IMR-90 (cell line): Measurements from ENCODE around the gene MERTK. TPM values are rescaled to one million over a fixed set of nuclear protein-coding genes. Genes with fewer than 3 reads are reported as not detected.

ENCODE experiments used
- ATAC-seq: fragments of 200-7000 bp; cut with Tn5 transposase; 2 replicates; pipeline ENCODE4 v1.9.1; 2020; ENCODE audit warnings: low read depth, mild to moderate bottlenecking, moderate library complexity
- BruUV-seq: library from RNA; stranded (reverse); fragments of 400-500 nt; replicated peaks from 2 replicates; lab custom pipeline; 2021; lab: Mats Ljungman, UMichigan
- CTCF ChIA-PET: fragments of 300-600 bp; formaldehyde crosslinking; extraction: SDS; loops from one replicate; lab custom pipeline; 2021; ENCODE audit warnings: antibody characterized with exemption; lab: Yijun Ruan, JAX
- POLR2A ChIA-PET: fragments of 300-600 bp; sonication (Branson Sonifier 250); formaldehyde crosslinking; loops from one replicate; lab custom pipeline; 2022; ENCODE audit warnings: antibody characterized with exemption; ENCODE audit not compliant: unreplicated experiment; lab: Charles Lee
- DNase-seq: peaks from one replicate; pipeline ENCODE4 v3.0.0; 2013
- H2AFZ ChIP-seq: replicated peaks from 2 replicates; pipeline ENCODE3; 2013; ENCODE audit warnings: low read length, mild to moderate bottlenecking; ENCODE audit not compliant: poor library complexity
- H2AK5ac ChIP-seq: 2 replicates; pipeline ENCODE4 v1.6.1; 2013; ENCODE audit warnings: low read depth, low read length, inconsistent platforms
- H2AK9ac ChIP-seq: replicated peaks from 2 replicates; pipeline ENCODE3; 2013; ENCODE audit warnings: mild to moderate bottlenecking, low read depth, low read length, moderate library complexity; ENCODE audit not compliant: poor library complexity
- H2BK120ac ChIP-seq: 2 replicates; pipeline ENCODE4 v1.6.1; 2013; ENCODE audit warnings: low read depth, low read length, inconsistent platforms
- H2BK15ac ChIP-seq: 3 replicates; pipeline ENCODE4 v1.6.1; 2013; ENCODE audit warnings: low read depth, low read length, inconsistent platforms
- H2BK20ac ChIP-seq: 2 replicates; pipeline ENCODE4 v1.6.1; 2013; ENCODE audit warnings: low read depth, mild to moderate bottlenecking, inconsistent platforms, low read length, moderate library complexity
- H2BK5ac ChIP-seq: 2 replicates; pipeline ENCODE4 v1.6.1; 2013; ENCODE audit warnings: mild to moderate bottlenecking, low read depth, low read length, inconsistent platforms; ENCODE audit not compliant: poor library complexity, severe bottlenecking
- H3K14ac ChIP-seq: replicated peaks from 2 replicates; pipeline ENCODE4 v1.6.1; 2013; ENCODE audit warnings: low read depth, low read length, inconsistent platforms
- H3K18ac ChIP-seq: 2 replicates; pipeline ENCODE4 v1.6.1; 2013; ENCODE audit warnings: low read depth, low read length, control low read depth
- H3K23ac ChIP-seq: 2 replicates; pipeline ENCODE4 v1.6.1; 2013; ENCODE audit warnings: low read depth, low read length, inconsistent platforms
- H3K27ac ChIP-seq: 2 replicates; pipeline ENCODE4 v1.5.1; 2013; ENCODE audit warnings: mild to moderate bottlenecking, control low read depth, low read length; ENCODE audit not compliant: insufficient read depth
- H3K27me3 ChIP-seq: 2 replicates; pipeline ENCODE4 v1.6.1; 2013; ENCODE audit warnings: low read length; ENCODE audit not compliant: control insufficient read depth, insufficient read depth
- H3K36me3 ChIP-seq: 2 replicates; pipeline ENCODE4 v1.6.1; 2013; ENCODE audit warnings: low read length, mixed read lengths; ENCODE audit not compliant: control insufficient read depth, insufficient read depth
- H3K4ac ChIP-seq: 2 replicates; pipeline ENCODE4 v1.6.1; 2013; ENCODE audit warnings: low read depth, low read length, inconsistent platforms
- H3K4me1 ChIP-seq: 2 replicates; pipeline ENCODE4 v1.6.1; 2013; ENCODE audit warnings: low read length, mixed read lengths; ENCODE audit not compliant: control insufficient read depth, insufficient read depth
- H3K4me2 ChIP-seq: 2 replicates; pipeline ENCODE4 v1.6.1; 2013; ENCODE audit warnings: low read depth, mild to moderate bottlenecking, control low read depth, low read length, moderate library complexity
- H3K4me3 ChIP-seq: 2 replicates; pipeline ENCODE4 v1.5.1; 2013; ENCODE audit warnings: low read depth, mild to moderate bottlenecking, control low read depth, low read length, moderate library complexity; ENCODE audit not compliant: insufficient read depth
- H3K56ac ChIP-seq: 2 replicates; pipeline ENCODE4 v1.6.1; 2013; ENCODE audit warnings: low read length, inconsistent platforms; ENCODE audit not compliant: insufficient read depth; ENCODE audit errors: extremely low read depth
- H3K79me1 ChIP-seq, 2 experiments: 2 replicates each; pipeline ENCODE4 v1.6.1; 2013; ENCODE audit warnings: low read length in 2 of 2, inconsistent platforms in 1 of 2, low read depth in 1 of 2
- H3K9ac ChIP-seq: 2 replicates; pipeline ENCODE4 v1.6.1; 2013; ENCODE audit warnings: low read depth, low read length, control low read depth
- H3K9me1 ChIP-seq: 2 replicates; pipeline ENCODE4 v1.6.1; 2013; ENCODE audit warnings: low read length, inconsistent platforms; ENCODE audit not compliant: insufficient read depth
- H3K9me3 ChIP-seq: 2 replicates; pipeline ENCODE4 v1.6.1; 2013; ENCODE audit warnings: low read length; ENCODE audit not compliant: control insufficient read depth, insufficient read depth
- H4K20me1 ChIP-seq: 2 replicates; pipeline ENCODE4 v1.6.1; 2013; ENCODE audit warnings: low read length, inconsistent platforms; ENCODE audit not compliant: insufficient read depth
- H4K5ac ChIP-seq: 2 replicates; pipeline ENCODE4 v1.6.1; 2013; ENCODE audit warnings: mild to moderate bottlenecking, low read depth, low read length, control low read depth
- H4K8ac ChIP-seq, 2 experiments: 2 replicates each; pipeline ENCODE4 v1.6.1; 2013; ENCODE audit warnings: low read depth in 2 of 2, low read length in 2 of 2, control low read depth in 1 of 2, inconsistent platforms in 1 of 2
- H4K91ac ChIP-seq: 2 replicates; pipeline ENCODE4 v1.6.1; 2013; ENCODE audit warnings: low read depth, low read length, inconsistent platforms; ENCODE audit not compliant: insufficient read depth
- BHLHE40 ChIP-seq: fragments of 150-350 bp; IDR thresholded peaks from 2 replicates; pipeline ENCODE4 v1.6.1; 2016; ENCODE audit warnings: mild to moderate bottlenecking, low read depth, low read length
- CEBPB ChIP-seq: IDR thresholded peaks from 2 replicates; pipeline ENCODE4 v1.6.1; 2012; ENCODE audit warnings: low read depth, low read length, improper control_type of control experiment
- CHD1 ChIP-seq: IDR thresholded peaks from 2 replicates; pipeline ENCODE4 v1.6.1; 2012; ENCODE audit warnings: low read depth, low read length, improper control_type of control experiment
- FOS ChIP-seq: fragments of 150-350 bp; IDR thresholded peaks from 2 replicates; pipeline ENCODE4 v1.6.1; 2016; ENCODE audit warnings: low read depth, low read length
- MAFK ChIP-seq: IDR thresholded peaks from 2 replicates; pipeline ENCODE4 v1.6.1; 2012; ENCODE audit warnings: low read depth, low read length, improper control_type of control experiment
- MAZ ChIP-seq: IDR thresholded peaks from 2 replicates; pipeline ENCODE4 v1.6.1; 2012; ENCODE audit warnings: low read depth, mild to moderate bottlenecking, low read length, improper control_type of control experiment, moderate library complexity, borderline replicate concordance
- MXI1 ChIP-seq: IDR thresholded peaks from 2 replicates; pipeline ENCODE4 v1.6.1; 2012; ENCODE audit warnings: low read depth, mild to moderate bottlenecking, low read length, moderate library complexity, borderline replicate concordance
- NFE2L2 ChIP-seq: fragments of 150-350 bp; IDR thresholded peaks from 2 replicates; pipeline ENCODE4 v1.6.1; 2016; ENCODE audit warnings: low read depth, mild to moderate bottlenecking, low read length
- POLR2A ChIP-seq: IDR thresholded peaks from 2 replicates; pipeline ENCODE4 v1.6.1; 2012; ENCODE audit warnings: mild to moderate bottlenecking, low read depth, low read length
- RAD21 ChIP-seq: IDR thresholded peaks from 2 replicates; pipeline ENCODE4 v1.6.1; 2012; ENCODE audit warnings: low read length, improper control_type of control experiment
- RCOR1 ChIP-seq: IDR thresholded peaks from 2 replicates; pipeline ENCODE4 v1.6.1; 2012; ENCODE audit warnings: mild to moderate bottlenecking, low read length, improper control_type of control experiment; ENCODE audit not compliant: insufficient replicate concordance
- RFX5 ChIP-seq: IDR thresholded peaks from 2 replicates; pipeline ENCODE4 v1.8.0; 2012; ENCODE audit warnings: low read depth, mild to moderate bottlenecking, low read length, moderate library complexity
- SMC3 ChIP-seq: fragments of 150-350 bp; IDR thresholded peaks from 2 replicates; pipeline ENCODE4 v1.6.1; 2016; ENCODE audit warnings: low read depth, mild to moderate bottlenecking, antibody characterized with exemption, low read length, moderate library complexity
- WGBS, 2 experiments: methylation state at CpG; one replicate each; pipeline versions ENCODE4 v1.1.5 to v1.1.7; 2013; ENCODE audit warnings: missing lambda C conversion rate in 2 of 2; ENCODE audit not compliant: insufficient read length in 1 of 2; ENCODE audit errors: extremely low coverage in 2 of 2; 5-methylcytosine and 5-hydroxymethylcytosine counted together
- dilution Hi-C: fragments of 300-500 bp; cut with HindIII; formaldehyde crosslinking; loops from one replicate; pipeline ENCODE4 v1.14.3; 2018; ENCODE audit warnings: low sequenced_read_pairs; ENCODE audit not compliant: unreplicated experiment
- in situ Hi-C: fragments of 300-500 bp; cut with MboI; formaldehyde crosslinking; loops from 3 replicates; pipeline ENCODE4 v1.14.3; 2019; ENCODE audit warnings: low sequenced_read_pairs, inconsistent platforms, mixed read lengths
- intact Hi-C: fragments of 100-400 bp; cut with micrococcal nuclease; formaldehyde crosslinking; loops from 2 replicates; pipeline ENCODE4 v1.10.0; 2022
- polyA plus RNA-seq, 3 experiments: library from polyadenylated mRNA; depleted of rRNA; stranded (reverse); fragments of >200 nt; gene quantifications; 2 replicates each; pipeline ENCODE4 v1.2.3, GENCODE V29; 2012; ENCODE audit warnings: low replicate concordance in 1 of 3
- total RNA-seq: library from RNA; depleted of rRNA; stranded (reverse); fragments of >200 nt; gene quantifications from 2 replicates; pipeline ENCODE4 v1.2.3, GENCODE V29; 2012
- TF ChIP-seq, protein P1 (sequence below): fragments of 150-350 bp; IDR thresholded peaks from 2 replicates; pipeline ENCODE4 v1.6.1; 2017; ENCODE audit warnings: mild to moderate bottlenecking, antibody characterized with exemption, low read length, low read depth
- TF ChIP-seq, protein P2 (sequence below): conservative IDR thresholded peaks from 2 replicates; pipeline ENCODE4 v1.5.1; 2012; ENCODE audit warnings: mild to moderate bottlenecking, low read depth, low read length, improper control_type of control experiment
- TF ChIP-seq, protein P3 (sequence below): fragments of 150-350 bp; IDR thresholded peaks from 2 replicates; pipeline ENCODE4 v1.6.1; 2016; ENCODE audit warnings: low read depth, mild to moderate bottlenecking, low read length, moderate library complexity, borderline replicate concordance

MERTK gene
- total and polyA plus RNA-seq, 2 of the 4 experiments (the other 2 are of a cell fraction) = 0.36 to 0.62 TPM

DNA sequence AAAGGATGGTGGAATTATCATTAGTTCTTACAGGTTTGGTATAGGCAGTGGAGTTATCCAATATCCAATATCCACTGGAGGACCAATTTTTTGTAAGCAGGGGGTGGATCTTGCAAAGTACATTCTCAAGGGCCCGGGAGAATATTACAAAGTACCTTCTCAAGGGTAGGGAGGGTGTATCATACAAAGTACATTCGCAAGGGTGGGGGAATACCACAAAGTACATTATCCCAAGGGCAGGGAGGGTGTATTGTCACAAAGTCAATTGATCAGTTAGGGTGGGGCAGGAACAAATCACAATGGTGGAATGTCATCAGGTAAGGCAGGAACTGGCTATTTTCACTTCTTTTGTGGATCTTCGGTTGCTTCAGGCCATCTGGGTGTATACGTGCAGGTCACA is 101.4 kb downstream of the MERTK start:
- no peaks in the 10 kb centered on the region for H3K9me3 ChIP-seq
- no peak overlapping the region for H3K4ac ChIP-seq
- H3K27ac ChIP-seq = no peak overlapping the region
- ATAC-seq (no peak), DNase-seq (no peak)
- WGBS, 2 experiments = no CpG with 5 or more reads among the region's 4 CpGs
- no peak overlapping the region for H2BK20ac ChIP-seq
- H3K4me1 ChIP-seq = no peaks in the 10 kb centered on the region
- H3K14ac ChIP-seq = no peak overlapping the region
- POLR2A ChIA-PET = no interaction called here
- no TSS peak for BruUV-seq
- H2BK5ac ChIP-seq = no peak overlapping the region
- H3K4me3 ChIP-seq = no peak overlapping the region
- H3K18ac ChIP-seq = no peak overlapping the region
- H3K23ac ChIP-seq = no peak overlapping the region
- H4K5ac ChIP-seq = no peak overlapping the region
- no peak overlapping the region for H2BK15ac ChIP-seq
- H2AK9ac ChIP-seq = no peak overlapping the region
- no peak overlapping the region for H4K8ac ChIP-seq
- no peak overlapping the region for H3K56ac ChIP-seq
- TF ChIP-seq RAD21 = no peak
- no peak for TF ChIP-seq NFE2L2
- TF ChIP-seq MAFK = no peak
- TF ChIP-seq, protein P1, sequence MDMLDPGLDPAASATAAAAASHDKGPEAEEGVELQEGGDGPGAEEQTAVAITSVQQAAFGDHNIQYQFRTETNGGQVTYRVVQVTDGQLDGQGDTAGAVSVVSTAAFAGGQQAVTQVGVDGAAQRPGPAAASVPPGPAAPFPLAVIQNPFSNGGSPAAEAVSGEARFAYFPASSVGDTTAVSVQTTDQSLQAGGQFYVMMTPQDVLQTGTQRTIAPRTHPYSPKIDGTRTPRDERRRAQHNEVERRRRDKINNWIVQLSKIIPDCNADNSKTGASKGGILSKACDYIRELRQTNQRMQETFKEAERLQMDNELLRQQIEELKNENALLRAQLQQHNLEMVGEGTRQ = no peak
- TF ChIP-seq BHLHE40 = no peak
- TF ChIP-seq CHD1 = no peak
- TF ChIP-seq FOS = no peak
- no peak for TF ChIP-seq RCOR1
- TF ChIP-seq MAZ = no peak
- no peak for TF ChIP-seq POLR2A
- TF ChIP-seq, protein P2, sequence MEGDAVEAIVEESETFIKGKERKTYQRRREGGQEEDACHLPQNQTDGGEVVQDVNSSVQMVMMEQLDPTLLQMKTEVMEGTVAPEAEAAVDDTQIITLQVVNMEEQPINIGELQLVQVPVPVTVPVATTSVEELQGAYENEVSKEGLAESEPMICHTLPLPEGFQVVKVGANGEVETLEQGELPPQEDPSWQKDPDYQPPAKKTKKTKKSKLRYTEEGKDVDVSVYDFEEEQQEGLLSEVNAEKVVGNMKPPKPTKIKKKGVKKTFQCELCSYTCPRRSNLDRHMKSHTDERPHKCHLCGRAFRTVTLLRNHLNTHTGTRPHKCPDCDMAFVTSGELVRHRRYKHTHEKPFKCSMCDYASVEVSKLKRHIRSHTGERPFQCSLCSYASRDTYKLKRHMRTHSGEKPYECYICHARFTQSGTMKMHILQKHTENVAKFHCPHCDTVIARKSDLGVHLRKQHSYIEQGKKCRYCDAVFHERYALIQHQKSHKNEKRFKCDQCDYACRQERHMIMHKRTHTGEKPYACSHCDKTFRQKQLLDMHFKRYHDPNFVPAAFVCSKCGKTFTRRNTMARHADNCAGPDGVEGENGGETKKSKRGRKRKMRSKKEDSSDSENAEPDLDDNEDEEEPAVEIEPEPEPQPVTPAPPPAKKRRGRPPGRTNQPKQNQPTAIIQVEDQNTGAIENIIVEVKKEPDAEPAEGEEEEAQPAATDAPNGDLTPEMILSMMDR = no peak
- TF ChIP-seq RFX5 = no peak
- TF ChIP-seq SMC3 = no peak
- TF ChIP-seq CEBPB = no peak
- TF ChIP-seq MXI1 = no peak
- TF ChIP-seq, protein P3, sequence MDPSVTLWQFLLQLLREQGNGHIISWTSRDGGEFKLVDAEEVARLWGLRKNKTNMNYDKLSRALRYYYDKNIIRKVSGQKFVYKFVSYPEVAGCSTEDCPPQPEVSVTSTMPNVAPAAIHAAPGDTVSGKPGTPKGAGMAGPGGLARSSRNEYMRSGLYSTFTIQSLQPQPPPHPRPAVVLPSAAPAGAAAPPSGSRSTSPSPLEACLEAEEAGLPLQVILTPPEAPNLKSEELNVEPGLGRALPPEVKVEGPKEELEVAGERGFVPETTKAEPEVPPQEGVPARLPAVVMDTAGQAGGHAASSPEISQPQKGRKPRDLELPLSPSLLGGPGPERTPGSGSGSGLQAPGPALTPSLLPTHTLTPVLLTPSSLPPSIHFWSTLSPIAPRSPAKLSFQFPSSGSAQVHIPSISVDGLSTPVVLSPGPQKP = no peak
- intact Hi-C loops (no loop called here), in situ Hi-C loops (no loop called here), dilution Hi-C loops (no loop called here)
- no peaks in the 10 kb centered on the region for H4K20me1 ChIP-seq
- H3K4me2 ChIP-seq = no peak overlapping the region
- H2BK120ac ChIP-seq = no peak overlapping the region
- H4K91ac ChIP-seq = no peak overlapping the region
- no peak overlapping the region for H2AFZ ChIP-seq
- H3K9ac ChIP-seq = no peak overlapping the region
- no peaks in the 10 kb centered on the region for H3K9me1 ChIP-seq
- CTCF ChIA-PET = no interaction called here
- no peak overlapping the region for H2AK5ac ChIP-seq
- no peaks in the 10 kb centered on the region for H3K36me3 ChIP-seq
- no peaks in the 10 kb centered on the region for H3K79me1 ChIP-seq
- H3K27me3 ChIP-seq = peaks cover 3% of the 10 kb centered on the region
